Heart left ventricle (tissue), 13 donors: ENCODE data around the gene CNTRL.

Source experiments
- CTCF ChIP-seq, 12 donors: fragments of 200-600 bp; sonication (generic) in 4 of 12; IDR thresholded peaks; one replicate each; pipeline versions ENCODE4 v1.5.0 to v1.8.0; 2018 to 2022; ENCODE audit warnings: antibody characterized with exemption in 12 of 12, mild to moderate bottlenecking in 5 of 12
- POLR2A ChIP-seq, 2 donors: fragments of 450-650 bp; IDR thresholded peaks; one replicate each; pipeline ENCODE4 v1.6.1; 2017; ENCODE audit warnings: antibody characterized with exemption in 2 of 2, mild to moderate bottlenecking in 2 of 2, moderate library complexity in 2 of 2
- donor health status: ischemic (EF 13 %, LVEDD 7.1; RV severe dilation, severe dysfunction).
- donor health status: DM: no; HTN: yes; CAD: no.
- donor health status: DM: no; HTN: no; CAD: no.
- donor health status: ischemic (EF 25% LVEDD 6.9; RV normal size, moderate dysfunction).
- donor health status: ischemic (EF 25% LVEDD 5.7; RV mildly dilated, moderate dysfunction).
- donor health status: ischemic (EF 35%, LVEDD 5.7; RV mildly dilated, moderate dysfunction).
- donor health status: nonischemic (EF 11% LVEDD 7.7; RV severe dilation, severe dysfunction).
- donor health status: DM: yes; HTN: yes; CAD: no.
- donor health status: PGD.
- donor health status: ischemic (EF 29% LVEDD 5.4; RV normal size, mild dysfunction).
- donor health status: nonischemic (EF 23%, LVEDD 6.1; RV moderate dilation, normal function).

- TF ChIP-seq POLR2A (IDR thresholded peaks at IDR 0.05) (no peak), CTCF (IDR thresholded peaks at IDR 0.05) (no peak)
Observed at GRCh38 chr9:121216271-121216805, 141.6 kb downstream of the CNTRL start.
